K562 (cell line): ENCODE results near the gene CUL9. TPM values are rescaled to one million over a fixed set of nuclear protein-coding genes. Genes with fewer than 3 reads are reported as not detected.

Experiments
- ATAC-seq: fragments of 200-7000 bp; cut with Tn5 transposase; 3 replicates; pipeline ENCODE4 v1.9.1; 2020; ENCODE audit warnings: moderate library complexity
- BruUV-seq: library from RNA; stranded (reverse); fragments of 400-500 nt; replicated peaks from 2 replicates; lab custom pipeline; 2021; lab: Mats Ljungman, UMichigan
- CTCF ChIA-PET: fragments of 300-600 bp; formaldehyde crosslinking; extraction: SDS; loops from one replicate; lab custom pipeline; 2021; ENCODE audit warnings: low intra/inter-chr PET ratio; lab: Yijun Ruan, JAX
- POLR2A ChIA-PET: fragments of 300-600, 350-650 bp; sonication (Branson Sonifier 250); formaldehyde crosslinking; extraction: SDS; loops from one replicate; lab custom pipeline; 2021; ENCODE audit warnings: antibody characterized with exemption, inconsistent platforms; lab: Yijun Ruan, JAX
- DNase-seq, 4 experiments: peaks; one replicate each; pipeline versions ENCODE4 v3.0.0 to v3.0.0-alpha.2; 2011 to 2018; ENCODE audit warnings: low spot score in 3 of 4, mixed read lengths in 3 of 4; ENCODE audit errors: extremely low read depth in 1 of 4
- FAIRE-seq: peaks from 2 replicates; lab custom pipeline; 2011; peaks lifted over from hg19 to GRCh38; lab: Jason Lieb, UNC
- H2AFZ ChIP-seq: 2 replicates; pipeline ENCODE4 v1.6.0; 2011; ENCODE audit warnings: low read depth, low read length, control low read depth, inconsistent platforms
- H3K27ac ChIP-seq: fragments of 200-600 bp; 3 replicates; pipeline ENCODE4 v1.8.0; 2011; ENCODE audit warnings: low read depth, mild to moderate bottlenecking, control low read depth, inconsistent platforms, low read length, moderate library complexity, mixed read lengths; ENCODE audit errors: extremely low read depth
- H3K27me3 ChIP-seq, 2 experiments: fragments of 300-600 bp in 1 of 2; 2 replicates in 1 of 2; 3 replicates in 1 of 2; pipeline versions ENCODE4 v1.6.0 to v1.8.0; 2011; ENCODE audit warnings: inconsistent platforms in 2 of 2, low read length in 2 of 2, mild to moderate bottlenecking in 1 of 2, mixed read lengths in 1 of 2, moderate library complexity in 1 of 2; ENCODE audit not compliant: control insufficient read depth in 2 of 2, insufficient read depth in 2 of 2
- H3K36me3 ChIP-seq: fragments of 300-600 bp; 3 replicates; pipeline ENCODE4 v1.8.0; 2011; ENCODE audit warnings: mild to moderate bottlenecking, low read length, inconsistent platforms; ENCODE audit not compliant: control insufficient read depth, insufficient read depth
- H3K4me1 ChIP-seq, 2 experiments: fragments of 200-600 bp in 1 of 2; replicated peaks in 1 of 2; 2 replicates in 1 of 2; 3 replicates in 1 of 2; pipeline versions ENCODE4 v1.5.1 to v1.8.0; 2011; ENCODE audit warnings: inconsistent platforms in 2 of 2, low read length in 2 of 2, mild to moderate bottlenecking in 1 of 2, mixed read lengths in 1 of 2, moderate library complexity in 1 of 2; ENCODE audit not compliant: control insufficient read depth in 2 of 2, insufficient read depth in 2 of 2
- H3K4me2 ChIP-seq: 2 replicates; pipeline ENCODE4 v1.6.1; 2011; ENCODE audit warnings: low read length, control low read depth, inconsistent platforms, mixed read lengths; ENCODE audit not compliant: insufficient read depth
- H3K4me3 ChIP-seq: fragments of 200-600 bp; sonication (generic), shearing (Covaris generic); 2 replicates; pipeline ENCODE4 v1.5.1; 2016; ENCODE audit warnings: control low read depth, inconsistent platforms
- H3K79me2 ChIP-seq: fragments of 200-600 bp; 3 replicates; pipeline ENCODE4 v1.8.0; 2011; ENCODE audit warnings: low read length, inconsistent platforms; ENCODE audit not compliant: control insufficient read depth, insufficient read depth
- H3K9ac ChIP-seq, 2 experiments: 2 replicates each; pipeline versions ENCODE4 v1.6.0 to v1.6.1; 2011; ENCODE audit warnings: low read depth in 2 of 2, low read length in 2 of 2, control low read depth in 1 of 2, inconsistent platforms in 1 of 2, mild to moderate bottlenecking in 1 of 2, mixed read lengths in 1 of 2; ENCODE audit not compliant: insufficient read depth in 1 of 2
- H3K9me1 ChIP-seq: one replicate; pipeline ENCODE4 v1.6.0; 2011; ENCODE audit warnings: inconsistent platforms, mild to moderate bottlenecking, low read length, moderate library complexity; ENCODE audit not compliant: control insufficient read depth, insufficient read depth
- H3K9me3 ChIP-seq: replicated peaks from 2 replicates; pipeline ENCODE4 v1.5.1; 2011; ENCODE audit warnings: low read depth, low read length, inconsistent platforms; ENCODE audit not compliant: control insufficient read depth, insufficient read depth
- H4K20me1 ChIP-seq: replicated peaks from 2 replicates; pipeline ENCODE4 v1.6.1; 2011; ENCODE audit warnings: low read length, inconsistent platforms, mixed read lengths; ENCODE audit not compliant: control insufficient read depth, insufficient read depth
- CBFA2T3 ChIP-seq: fragments of 450-650 bp; IDR thresholded peaks from 2 replicates; pipeline ENCODE4 v1.6.1; 2017
- ETV1 ChIP-seq: fragments of 450-650 bp; conservative IDR thresholded peaks from 2 replicates; pipeline ENCODE4 v1.6.1; 2016; ENCODE audit warnings: missing genetic modification characterization, control low read depth, low read depth, missing compliant biosample characterization
- ZBTB7A ChIP-seq: IDR thresholded peaks from 2 replicates; pipeline ENCODE4 v1.6.1; 2011; ENCODE audit warnings: low read depth, mild to moderate bottlenecking, low read length, moderate library complexity, borderline replicate concordance; ENCODE audit not compliant: control insufficient read depth
- ZNF592 ChIP-seq: fragments of 450-650 bp; IDR thresholded peaks from 2 replicates; pipeline ENCODE4 v1.6.1; 2017; ENCODE audit warnings: antibody characterized with exemption, mild to moderate bottlenecking
- WGBS: fragments of 100-300 bp; shearing (Covaris generic); methylation state at CpG from one replicate; pipeline ENCODE4 v1.1.6; 2016; ENCODE audit warnings: low coverage, mixed read lengths; ENCODE audit not compliant: insufficient coverage; ENCODE audit errors: missing lambda C conversion rate; 5-methylcytosine and 5-hydroxymethylcytosine counted together
- in situ Hi-C: fragments of 300-500 bp; cut with MboI; formaldehyde crosslinking; loops from 4 replicates; pipeline ENCODE4 v1.15.0; 2018; ENCODE audit warnings: inconsistent platforms, mixed read lengths
- intact Hi-C: fragments of 100-400 bp; cut with micrococcal nuclease; formaldehyde crosslinking; loops from 2 replicates; pipeline ENCODE4 v1.14.2; 2022
- polyA plus RNA-seq, 8 experiments: library from polyadenylated mRNA; depleted of rRNA in 4 of 8; stranded (reverse) in 5 of 8; unstranded in 3 of 8; fragments of >200 nt; fragmentation: Nextera tagmentation in 2 of 8; fragmentation: Illumina TruSeq in 1 of 8; extraction: Ambion mirVana in 2 of 8; extraction: Trizol in 1 of 8; gene quantifications; 2 replicates each; pipeline versions ENCODE4 v1.2.1 to v1.2.3, GENCODE V29; 2011 to 2014; ENCODE audit warnings: inconsistent platforms in 1 of 8, missing spikeins in 1 of 8
- total RNA-seq, 7 experiments: library from RNA; depleted of rRNA in 6 of 7; stranded (reverse); fragments of >200 nt in 6 of 7; fragmentation: Illumina TruSeq in 2 of 7; extraction: Trizol in 2 of 7; gene quantifications; 2 replicates each; pipeline versions ENCODE4 v1.2.1 to v1.2.3, GENCODE V29; 2011 to 2021; ENCODE audit warnings: low replicate concordance in 1 of 7

CUL9 gene
- total and polyA plus RNA-seq, 9 of the 15 experiments (the other 6 are each of a cell fraction or from before 2014, with no cell fraction given) = 0.50 to 20.7 (median 6.6) TPM

GRCh38 chr6:43185391-43185985 is 3.5 kb downstream of the CUL9 start:
- Histone ChIP-seq H2AFZ (no peak overlapping the region), H3K27ac (no peak overlapping the region), H3K79me2 (peaks cover 24% of the 10 kb centered on the region; the same call in 2 of the 3 replicates), H3K4me3 (no peak overlapping the region), H3K9me3 (no peaks in the 10 kb centered on the region), H3K27me3 (no peaks in the 10 kb centered on the region), H3K9me1 (no peaks in the 10 kb centered on the region), H3K9ac (no peak overlapping the region), H3K4me1 (peaks cover 35 to 37% of the 10 kb centered on the region in 2 experiments), H4K20me1 (no peaks in the 10 kb centered on the region), H3K4me2 (no peak overlapping the region; the same call in 1 of the 2 replicates), H3K36me3 (peaks cover 55% of the 10 kb centered on the region; the same call in 2 of the 3 replicates)
- in situ Hi-C loops = no loop called here
- intact Hi-C loops = no loop called here
- 63% methylated on average over 5 of the region's 5 CpGs for WGBS
- no TSS peak for BruUV-seq
- no peak for FAIRE-seq
- no peak for DNase-seq
- peak; percentile 40; the same call in 1 of the 2 replicates for TF ChIP-seq CBFA2T3
- TF ChIP-seq ETV1 (tag) = no peak
- TF ChIP-seq ZNF592 = no peak
- no peak for TF ChIP-seq ZBTB7A
- no peak for ATAC-seq
- CTCF ChIA-PET = no interaction called here
- POLR2A ChIA-PET = no interaction called here
